Brain microvascular endothelial cell (primary cell): ENCODE data around the gene TOR1AIP1.

Experiments
- DNase-seq: peaks from one replicate; pipeline ENCODE4 v3.0.0-alpha.2; 2020
- H3K27ac ChIP-seq: fragments of 250-450 bp; sonication (Bioruptor Pico); 2 replicates; pipeline ENCODE4 v1.5.1; 2020; ENCODE audit warnings: mild to moderate bottlenecking, moderate library complexity
- H3K27me3 ChIP-seq: fragments of 250-450 bp; sonication (Bioruptor Pico); replicated peaks from 2 replicates; pipeline ENCODE4 v1.5.1; 2020; ENCODE audit warnings: mild to moderate bottlenecking
- H3K36me3 ChIP-seq: fragments of 250-450 bp; sonication (Bioruptor Pico); replicated peaks from 2 replicates; pipeline ENCODE4 v1.5.1; 2020; ENCODE audit warnings: mild to moderate bottlenecking
- H3K4me3 ChIP-seq: 2 replicates; pipeline ENCODE4 v1.5.1; 2011; ENCODE audit warnings: low read depth, mild to moderate bottlenecking, control low read depth, low read length, moderate library complexity
- CTCF ChIP-seq: IDR thresholded peaks from 2 replicates; pipeline ENCODE4 v1.5.1; 2011; ENCODE audit warnings: low read depth, mild to moderate bottlenecking, moderate library complexity, low read length, control low read depth, inconsistent platforms; ENCODE audit errors: missing control alignments
- in situ Hi-C: cut with HindIII; loops from 2 replicates; pipeline ENCODE4 v1.10.0; 2017; ENCODE audit warnings: low sequenced_read_pairs, low pct_ligation_motif_present

The TOR1AIP1 gene

GRCh38 chr1:179875596-179876299 is 6.3 kb upstream of the TOR1AIP1 start:
- no peak overlapping the region for H3K27ac ChIP-seq
- no peak for DNase-seq
- H3K27me3 ChIP-seq, result no peaks in the 10 kb centered on the region
- no peak for TF ChIP-seq CTCF
- H3K4me3 ChIP-seq, result peak overlapping the region; percentile 86
- in situ Hi-C loops, result no loop called here
- peaks cover 18% of the 10 kb centered on the region for H3K36me3 ChIP-seq

- Histone ChIP-seq H3K27ac (no peak overlapping the region), H3K4me3 (peak overlapping the region; percentile 86), H3K36me3 (peaks cover 18% of the 10 kb centered on the region), H3K27me3 (no peaks in the 10 kb centered on the region)
- TF ChIP-seq CTCF, result no peak
- no peak for DNase-seq
- in situ Hi-C loops, result no loop called here
These were observed 5.8 kb upstream of the TOR1AIP1 start for GRCh38 chr1:179876300-179876715.

- in situ Hi-C loops, result no loop called here
- no peaks in the 10 kb centered on the region for H3K27me3 ChIP-seq
- peak; percentile 79 for DNase-seq
- peak; percentile 31 for TF ChIP-seq CTCF
- H3K27ac ChIP-seq, result peak within 1 kb of the TSS; percentile 62
- H3K4me3 ChIP-seq, result peak within 1 kb of the TSS; percentile 86
- H3K36me3 ChIP-seq, result peaks cover 16% of the 10 kb centered on the region
These were observed 4.4 kb upstream of the TOR1AIP1 start, which contains the start of gene TOR1AIP2 for GRCh38 chr1:179877586-179878265. Gene TOR1AIP2, minus strand, starts transcription at chr1:179877803. Its CDS starts 25,138 bp downstream, at chr1:179852665.

- Histone ChIP-seq H3K27ac (no peak overlapping the region), H3K27me3 (no peaks in the 10 kb centered on the region), H3K36me3 (peaks cover 5% of the 10 kb centered on the region), H3K4me3 (no peak overlapping the region)
- DNase-seq, result no peak
- in situ Hi-C loops, result no loop called here
- no peak for TF ChIP-seq CTCF
These were observed 2.3 kb upstream of the TOR1AIP1 start for GRCh38 chr1:179879797-179880196.

- Histone ChIP-seq H3K36me3 (peaks cover 4% of the 10 kb centered on the region), H3K27me3 (no peaks in the 10 kb centered on the region), H3K27ac (peak overlapping the region; percentile 99), H3K4me3 (peak overlapping the region; percentile 89)
- in situ Hi-C loops, result no loop called here
- DNase-seq, result peak; percentile 84
- no peak for TF ChIP-seq CTCF
These were observed 338 bp upstream of the TOR1AIP1 start for GRCh38 chr1:179881642-179882252.
